Measurements from ENCODE around the gene SARS1.

SARS1 gene

GRCh38 chr1:109198043-109198695, 15.5 kb upstream of the SARS1 start:
- Histone ChIP-seq H3K27ac (ENCODE audit: low read depth, low read length) (no peak overlapping the region), H3K9me3 (ENCODE audit: insufficient read depth, low read length) (no peaks in the 10 kb centered on the region), H3K9me2 (replicated peaks; ENCODE audit: insufficient read depth, low read length) (no peaks in the 10 kb centered on the region), H3K79me2 (ENCODE audit: insufficient read depth, low read length) (no peaks in the 10 kb centered on the region), H3K36me3 (ENCODE audit: low read length) (no peaks in the 10 kb centered on the region), H3K9ac (ENCODE audit: low read length) (no peak overlapping the region), H3K4me3 (ENCODE audit: insufficient read depth, low read length, poor library complexity, severe bottlenecking) (no peak overlapping the region), H4K20me1 (ENCODE audit: low read depth, low read length) (no peaks in the 10 kb centered on the region), H3K27me3 (ENCODE audit: low read length) (no peaks in the 10 kb centered on the region), H3K4me2 (ENCODE audit: low read depth, low read length, poor library complexity, severe bottlenecking) (no peak overlapping the region), H2AFZ (ENCODE audit: low read depth, low read length, severe bottlenecking) (no peak overlapping the region), H3F3A (ENCODE audit: insufficient read depth) (no peaks in the 10 kb centered on the region)
- TF ChIP-seq EZH2phosphoT487 (conservative IDR thresholded peaks at IDR 0.05; ENCODE audit: low read length) (no peak), CTCF (IDR thresholded peaks at IDR 0.05; ENCODE audit: insufficient read depth, low read length, poor library complexity, severe bottlenecking) (no peak)

- Histone ChIP-seq H3K9ac (ENCODE audit: low read length) (no peak overlapping the region), H3F3A (ENCODE audit: insufficient read depth) (no peaks in the 10 kb centered on the region), H3K27ac (ENCODE audit: low read depth, low read length) (no peak overlapping the region), H4K20me1 (ENCODE audit: low read depth, low read length) (no peaks in the 10 kb centered on the region), H3K4me2 (ENCODE audit: low read depth, low read length, poor library complexity, severe bottlenecking) (no peak overlapping the region), H3K4me3 (ENCODE audit: insufficient read depth, low read length, poor library complexity, severe bottlenecking) (no peak overlapping the region), H3K79me2 (ENCODE audit: insufficient read depth, low read length) (no peaks in the 10 kb centered on the region), H3K36me3 (ENCODE audit: low read length) (no peaks in the 10 kb centered on the region), H3K9me3 (ENCODE audit: insufficient read depth, low read length) (no peaks in the 10 kb centered on the region), H3K9me2 (replicated peaks; ENCODE audit: insufficient read depth, low read length) (no peaks in the 10 kb centered on the region), H2AFZ (ENCODE audit: low read depth, low read length, severe bottlenecking) (no peak overlapping the region), H3K27me3 (ENCODE audit: low read length) (no peaks in the 10 kb centered on the region)
- TF ChIP-seq CTCF (IDR thresholded peaks at IDR 0.05; ENCODE audit: insufficient read depth, low read length, poor library complexity, severe bottlenecking) (no peak), EZH2phosphoT487 (conservative IDR thresholded peaks at IDR 0.05; ENCODE audit: low read length) (no peak)
These were observed 15.0 kb upstream of the SARS1 start for GRCh38 chr1:109198745-109199144.

GRCh38 chr1:109199710-109200109, 14.0 kb upstream of the SARS1 start:
- H3K79me2 ChIP-seq (ENCODE audit: insufficient read depth, low read length) = no peaks in the 10 kb centered on the region
- no peak for TF ChIP-seq CTCF (IDR thresholded peaks at IDR 0.05; ENCODE audit: insufficient read depth, low read length, poor library complexity, severe bottlenecking)
- TF ChIP-seq EZH2phosphoT487 (conservative IDR thresholded peaks at IDR 0.05; ENCODE audit: low read length) = no peak

More at GRCh38 chr1:109199710-109200109, 14.0 kb upstream of the SARS1 start:
- H4K20me1 ChIP-seq (ENCODE audit: low read depth, low read length) = no peaks in the 10 kb centered on the region
- no peak overlapping the region for H3K27ac ChIP-seq (ENCODE audit: low read depth, low read length)
- H3K9me2 ChIP-seq (replicated peaks; ENCODE audit: insufficient read depth, low read length) = no peaks in the 10 kb centered on the region
- no peaks in the 10 kb centered on the region for H3K27me3 ChIP-seq (ENCODE audit: low read length)
- no peaks in the 10 kb centered on the region for H3K36me3 ChIP-seq (ENCODE audit: low read length)
- H2AFZ ChIP-seq (ENCODE audit: low read depth, low read length, severe bottlenecking) = no peak overlapping the region
- no peak overlapping the region for H3K9ac ChIP-seq (ENCODE audit: low read length)
- no peak overlapping the region for H3K4me2 ChIP-seq (ENCODE audit: low read depth, low read length, poor library complexity, severe bottlenecking)
- no peaks in the 10 kb centered on the region for H3K9me3 ChIP-seq (ENCODE audit: insufficient read depth, low read length)
- H3F3A ChIP-seq (ENCODE audit: insufficient read depth) = no peaks in the 10 kb centered on the region
- no peak overlapping the region for H3K4me3 ChIP-seq (ENCODE audit: insufficient read depth, low read length, poor library complexity, severe bottlenecking)

Measured in SU-DHL-6 (cell line).